Measurements from ENCODE around the gene WDR6. TPM values are rescaled to one million over a fixed set of nuclear protein-coding genes. Genes with fewer than 3 reads are reported as not detected.

Gene WDR6
- total and polyA plus RNA-seq, 9 of the 15 experiments (the other 6 are each of a cell fraction or from before 2014, with no cell fraction given), result 8.9 to 90.6 (median 44.7) TPM

DNA sequence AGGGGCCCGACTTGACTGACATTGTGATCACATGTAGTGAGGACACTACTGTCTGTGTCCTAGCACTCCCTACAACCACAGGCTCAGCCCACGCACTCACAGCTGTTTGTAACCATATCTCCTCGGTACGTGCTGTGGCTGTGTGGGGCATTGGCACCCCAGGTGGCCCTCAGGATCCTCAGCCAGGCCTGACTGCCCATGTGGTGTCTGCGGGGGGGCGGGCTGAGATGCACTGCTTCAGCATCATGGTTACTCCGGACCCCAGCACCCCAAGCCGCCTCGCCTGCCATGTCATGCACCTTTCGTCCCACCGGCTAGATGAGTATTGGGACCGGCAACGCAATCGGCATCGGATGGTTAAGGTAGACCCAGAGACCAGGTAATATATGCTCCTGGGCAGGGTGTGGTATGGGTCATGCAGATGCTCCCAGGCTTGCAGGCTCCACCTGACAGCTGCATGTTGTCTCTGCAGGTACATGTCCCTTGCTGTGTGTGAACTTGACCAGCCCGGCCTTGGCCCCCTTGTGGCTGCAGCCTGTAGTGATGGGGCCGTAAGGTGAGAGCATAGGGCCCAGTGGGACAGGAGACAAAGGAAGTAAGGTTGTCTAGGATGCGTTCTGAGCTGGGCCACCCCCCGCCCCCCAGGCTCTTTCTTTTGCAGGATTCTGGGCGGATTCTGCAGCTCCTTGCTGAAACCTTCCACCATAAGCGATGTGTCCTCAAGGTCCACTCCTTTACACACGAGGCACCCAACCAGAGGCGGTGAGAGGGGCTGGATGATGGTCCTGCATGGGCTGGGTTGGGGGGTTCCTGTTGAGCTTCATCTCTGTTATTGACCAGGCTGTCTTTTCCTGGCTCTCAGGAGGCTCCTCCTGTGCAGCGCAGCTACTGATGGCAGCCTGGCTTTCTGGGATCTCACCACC, 6.8 kb downstream of the WDR6 start (continued):
- no peak for TF ChIP-seq ZNF324 (CRISPR knock-in tag; IDR thresholded peaks at IDR 0.05)
- TF ChIP-seq MED1 (CRISPR knock-in tag; IDR thresholded peaks at IDR 0.05; ENCODE audit: borderline replicate concordance), result no peak
- TF ChIP-seq CHD1 (IDR thresholded peaks at IDR 0.05; ENCODE audit: low read length), result no peak

DNA sequence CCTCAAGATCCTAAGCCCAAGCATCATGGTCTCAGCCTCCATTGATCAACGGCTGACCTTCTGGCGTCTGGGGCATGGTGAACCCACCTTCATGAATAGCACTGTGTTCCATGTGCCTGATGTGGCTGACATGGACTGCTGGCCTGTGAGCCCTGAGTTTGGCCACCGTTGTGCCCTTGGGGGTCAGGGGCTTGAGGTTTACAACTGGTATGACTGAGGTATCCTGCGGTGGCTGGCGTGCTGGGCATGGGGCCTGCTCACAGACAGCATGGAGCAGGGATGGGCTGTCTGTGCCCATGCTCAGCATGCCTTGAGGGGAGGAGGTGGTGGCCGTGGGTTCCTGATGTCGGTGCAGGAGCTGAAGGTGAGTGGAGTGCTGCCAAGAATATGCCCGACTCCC, 7.9 kb downstream of the WDR6 start:
- no peak overlapping the region for H3K4me2 ChIP-seq (ENCODE audit: insufficient read depth, low read length)
- H3K27me3 ChIP-seq (ENCODE audit: control insufficient read depth in 2 of 2, insufficient read depth in 2 of 2, low read length in 2 of 2), result no peaks in the 10 kb centered on the region
- intact Hi-C loops (cut with micrococcal nuclease) (loop anchor here (2.0 kb wide), 1 partner anchor 26 kb away; no protein-coding TSS in a partner anchor), in situ Hi-C loops (cut with MboI) (no loop called here)
- peaks cover 8% of the 10 kb centered on the region for H3K9me1 ChIP-seq (ENCODE audit: control insufficient read depth, insufficient read depth, low read length)
- no peak overlapping the region for H3K27ac ChIP-seq (ENCODE audit: extremely low read depth, low read depth, low read length)
- POLR2A ChIA-PET, result interaction anchor here (0.6 kb wide), 1 partner anchor 36 kb away, joined by 3 read pairs; no protein-coding TSS in a partner anchor
- H3K4me3 ChIP-seq, result no peak overlapping the region
- FAIRE-seq, result no peak
- no peak overlapping the region for H3K9ac ChIP-seq (ENCODE audit: insufficient read depth in 1 of 2, low read depth in 2 of 2, low read length in 2 of 2)
- WGBS (ENCODE audit: insufficient coverage, low coverage, missing lambda C conversion rate), result 87% methylated on average over 7 of the region's 8 CpGs
- CTCF ChIA-PET (ENCODE audit: low intra/inter-chr PET ratio), result no interaction called here
- peaks cover 52% of the 10 kb centered on the region; the same call in 2 of the 3 replicates for H3K36me3 ChIP-seq (ENCODE audit: control insufficient read depth, insufficient read depth, low read length)
- ATAC-seq, result no peak
- H3K79me2 ChIP-seq (ENCODE audit: control insufficient read depth, insufficient read depth, low read length), result peaks cover 48% of the 10 kb centered on the region
- BruUV-seq (replicated peaks), result no TSS peak
- peaks cover 8 to 33% of the 10 kb centered on the region in 2 experiments; a peak in 4 of 5 replicates for H3K4me1 ChIP-seq (replicated peaks in 1 of 2; ENCODE audit: control insufficient read depth in 2 of 2, insufficient read depth in 2 of 2, low read length in 2 of 2)
- peaks cover 20% of the 10 kb centered on the region; the same call in 1 of the 2 replicates for H4K20me1 ChIP-seq (replicated peaks; ENCODE audit: control insufficient read depth, insufficient read depth, low read length)
- no peak overlapping the region for H2AFZ ChIP-seq (ENCODE audit: low read depth, low read length)
- no peak for DNase-seq (ENCODE audit: extremely low read depth in 1 of 4, low spot score in 3 of 4)
- TF ChIP-seq, protein P1, sequence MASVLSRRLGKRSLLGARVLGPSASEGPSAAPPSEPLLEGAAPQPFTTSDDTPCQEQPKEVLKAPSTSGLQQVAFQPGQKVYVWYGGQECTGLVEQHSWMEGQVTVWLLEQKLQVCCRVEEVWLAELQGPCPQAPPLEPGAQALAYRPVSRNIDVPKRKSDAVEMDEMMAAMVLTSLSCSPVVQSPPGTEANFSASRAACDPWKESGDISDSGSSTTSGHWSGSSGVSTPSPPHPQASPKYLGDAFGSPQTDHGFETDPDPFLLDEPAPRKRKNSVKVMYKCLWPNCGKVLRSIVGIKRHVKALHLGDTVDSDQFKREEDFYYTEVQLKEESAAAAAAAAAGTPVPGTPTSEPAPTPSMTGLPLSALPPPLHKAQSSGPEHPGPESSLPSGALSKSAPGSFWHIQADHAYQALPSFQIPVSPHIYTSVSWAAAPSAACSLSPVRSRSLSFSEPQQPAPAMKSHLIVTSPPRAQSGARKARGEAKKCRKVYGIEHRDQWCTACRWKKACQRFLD (CRISPR knock-in tag; IDR thresholded peaks at IDR 0.05), result no peak
- TF ChIP-seq POLR2G (IDR thresholded peaks at IDR 0.05; ENCODE audit: low read depth, low read length) (peak; percentile 69), CBX3 (IDR thresholded peaks at IDR 0.05; ENCODE audit: borderline replicate concordance in 1 of 2, low read length in 2 of 2) (no peak), FOXM1 (IDR thresholded peaks at IDR 0.05; ENCODE audit: low read depth) (no peak), FOXM1 (CRISPR knock-in tag; IDR thresholded peaks at IDR 0.05; ENCODE audit: low read depth) (no peak), PML (IDR thresholded peaks at IDR 0.05; ENCODE audit: low read length) (no peak), POLR2A (conservative IDR thresholded peaks at IDR 0.05) (peak; percentile 44; the same call in 1 of the 2 replicates), HOXB6 (CRISPR knock-in tag; IDR thresholded peaks at IDR 0.05; ENCODE audit: borderline replicate concordance) (no peak), SIN3B (IDR thresholded peaks at IDR 0.05; ENCODE audit: low read depth) (no peak), SUPT5H (IDR thresholded peaks at IDR 0.05) (peak; percentile 46; the same call in 1 of the 2 replicates)
- TF ChIP-seq, protein P2, sequence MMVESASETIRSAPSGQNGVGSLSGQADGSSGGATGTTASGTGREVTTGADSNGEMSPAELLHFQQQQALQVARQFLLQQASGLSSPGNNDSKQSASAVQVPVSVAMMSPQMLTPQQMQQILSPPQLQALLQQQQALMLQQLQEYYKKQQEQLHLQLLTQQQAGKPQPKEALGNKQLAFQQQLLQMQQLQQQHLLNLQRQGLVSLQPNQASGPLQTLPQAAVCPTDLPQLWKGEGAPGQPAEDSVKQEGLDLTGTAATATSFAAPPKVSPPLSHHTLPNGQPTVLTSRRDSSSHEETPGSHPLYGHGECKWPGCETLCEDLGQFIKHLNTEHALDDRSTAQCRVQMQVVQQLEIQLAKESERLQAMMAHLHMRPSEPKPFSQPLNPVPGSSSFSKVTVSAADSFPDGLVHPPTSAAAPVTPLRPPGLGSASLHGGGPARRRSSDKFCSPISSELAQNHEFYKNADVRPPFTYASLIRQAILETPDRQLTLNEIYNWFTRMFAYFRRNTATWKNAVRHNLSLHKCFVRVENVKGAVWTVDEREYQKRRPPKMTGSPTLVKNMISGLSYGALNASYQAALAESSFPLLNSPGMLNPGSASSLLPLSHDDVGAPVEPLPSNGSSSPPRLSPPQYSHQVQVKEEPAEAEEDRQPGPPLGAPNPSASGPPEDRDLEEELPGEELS (CRISPR knock-in tag; IDR thresholded peaks at IDR 0.05; ENCODE audit: borderline replicate concordance), result no peak
- TF ChIP-seq, protein P3, sequence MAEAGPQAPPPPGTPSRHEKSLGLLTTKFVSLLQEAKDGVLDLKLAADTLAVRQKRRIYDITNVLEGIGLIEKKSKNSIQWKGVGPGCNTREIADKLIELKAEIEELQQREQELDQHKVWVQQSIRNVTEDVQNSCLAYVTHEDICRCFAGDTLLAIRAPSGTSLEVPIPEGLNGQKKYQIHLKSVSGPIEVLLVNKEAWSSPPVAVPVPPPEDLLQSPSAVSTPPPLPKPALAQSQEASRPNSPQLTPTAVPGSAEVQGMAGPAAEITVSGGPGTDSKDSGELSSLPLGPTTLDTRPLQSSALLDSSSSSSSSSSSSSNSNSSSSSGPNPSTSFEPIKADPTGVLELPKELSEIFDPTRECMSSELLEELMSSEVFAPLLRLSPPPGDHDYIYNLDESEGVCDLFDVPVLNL (CRISPR knock-in tag; IDR thresholded peaks at IDR 0.05; ENCODE audit: low read depth), result no peak
- no peaks in the 10 kb centered on the region for H3K9me3 ChIP-seq (replicated peaks; ENCODE audit: control insufficient read depth, insufficient read depth, low read depth, low read length)
